CD4-positive, alpha-beta T cell treated with Interleukin-4 for 4 hours (primary cell): ENCODE data around the gene PAPPA.

Experiments used
- DNase-seq: peaks from one replicate; pipeline ENCODE4 v3.0.0-alpha.2; 2020

PAPPA gene

DNA sequence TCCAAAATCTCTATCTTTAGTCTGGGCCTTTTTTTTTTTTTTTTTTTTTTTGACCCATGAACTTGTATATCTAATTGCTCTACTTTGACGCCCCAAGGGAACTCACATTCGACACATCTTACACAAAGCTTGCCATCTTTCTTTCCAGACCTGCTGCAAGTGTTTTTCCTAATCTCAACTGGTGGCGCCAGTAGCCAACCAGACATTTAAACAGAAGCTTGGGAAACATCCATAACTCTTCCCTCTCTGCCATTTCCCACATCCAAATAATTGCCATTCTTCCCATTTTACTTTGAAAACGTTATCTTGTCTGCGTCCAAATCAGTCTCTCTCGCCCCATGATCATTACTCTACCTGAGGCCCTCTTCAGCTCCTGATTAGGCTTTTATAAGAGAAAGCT, 130.9 kb downstream of the PAPPA start:
- DNase-seq = no peak

DNA sequence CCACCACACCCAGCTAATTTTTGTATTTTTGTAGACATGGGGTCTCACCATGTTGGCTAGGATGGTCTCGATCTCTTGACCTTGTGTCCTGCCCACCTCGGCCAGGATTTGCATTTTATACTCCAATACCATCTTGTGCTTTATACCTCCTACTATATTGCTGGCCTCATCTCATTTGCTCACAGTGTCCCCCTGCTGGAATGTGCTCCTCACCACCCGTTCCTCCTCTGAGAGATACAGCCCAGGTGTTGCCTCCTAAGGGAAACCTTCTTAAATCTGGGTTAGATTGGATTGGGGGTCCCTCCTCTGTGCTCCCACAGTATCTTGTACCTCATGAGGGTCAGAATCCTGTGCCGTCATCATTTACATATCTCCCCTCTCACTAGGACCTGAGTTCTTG, 131.7 kb downstream of the PAPPA start:
- no peak for DNase-seq

DNA sequence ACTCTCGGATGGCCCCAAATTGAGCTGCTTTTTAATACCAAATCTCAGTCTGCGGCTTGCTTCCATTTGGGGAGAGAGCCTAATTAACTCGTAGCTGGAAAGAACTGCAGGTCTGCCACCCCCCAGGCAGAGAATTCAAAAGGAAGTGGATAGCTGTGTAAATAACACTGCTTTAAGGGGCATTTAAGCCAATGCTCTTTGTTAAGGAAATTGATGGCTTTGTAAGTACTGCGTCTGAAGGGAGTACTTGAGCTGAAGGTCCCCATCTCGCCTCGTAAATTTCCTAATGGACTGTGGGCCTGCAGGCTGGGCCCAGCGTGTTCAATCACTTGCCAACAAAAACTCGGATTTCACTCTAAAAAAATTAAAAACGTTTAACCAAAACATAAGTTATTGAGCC, 132.7 kb downstream of the PAPPA start:
- no peak for DNase-seq

DNA sequence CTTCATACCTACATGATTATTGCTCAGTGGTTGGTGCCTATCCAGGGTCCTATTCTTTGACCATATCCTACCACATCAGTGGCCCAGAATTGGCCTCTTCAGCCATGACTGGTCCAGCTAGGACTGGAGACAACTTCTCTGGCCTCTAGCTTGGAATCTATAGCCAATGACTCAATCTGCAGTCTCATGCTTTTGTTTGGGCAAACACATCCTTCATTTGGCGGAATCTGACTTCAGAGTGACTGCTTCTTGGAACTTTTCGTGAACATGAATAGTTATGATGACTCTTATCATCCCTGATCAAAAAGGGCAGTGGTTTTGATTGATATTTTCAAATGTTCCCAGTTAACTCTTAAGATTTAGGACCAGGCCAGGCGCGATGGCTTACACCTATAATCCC, 134.1 kb downstream of the PAPPA start:
- DNase-seq = no peak

DNA sequence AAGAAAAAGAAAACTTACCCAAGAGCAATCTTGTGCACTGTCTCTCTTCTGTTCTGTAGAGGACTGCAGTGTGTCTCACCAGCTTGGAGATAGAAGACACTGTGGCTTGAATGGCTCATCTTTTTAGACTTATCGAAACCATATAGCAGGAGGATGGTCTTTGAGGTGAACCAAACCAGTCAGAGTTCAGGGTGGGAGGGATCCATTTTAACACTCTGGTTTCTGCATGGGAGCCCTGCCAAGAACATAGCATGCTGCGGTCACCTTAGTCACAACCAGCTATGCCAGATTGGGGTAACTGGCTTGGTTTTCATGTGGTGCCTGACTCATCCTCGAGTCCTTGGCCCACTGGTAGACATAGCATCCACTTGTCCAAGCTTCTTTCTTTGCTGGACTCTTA, 135.1 kb downstream of the PAPPA start:
- DNase-seq = no peak

DNA sequence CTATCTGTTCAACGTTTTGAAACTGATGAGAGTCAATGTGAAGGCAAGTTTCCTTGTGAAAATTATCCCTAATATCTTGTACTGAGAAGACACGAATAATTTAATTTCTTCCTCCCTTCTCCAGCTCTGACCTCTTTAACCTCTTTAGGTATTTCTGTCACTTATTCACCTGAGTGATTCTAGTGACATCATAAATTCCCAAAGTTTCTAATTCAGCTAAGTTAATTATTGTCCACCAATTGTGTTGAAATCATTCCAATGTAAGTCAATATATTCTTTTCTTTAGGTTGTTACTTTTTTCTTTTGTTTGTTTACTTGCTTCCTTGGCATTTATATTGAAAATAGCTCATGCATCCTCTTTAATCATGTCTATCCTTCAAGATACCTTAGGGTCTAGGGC, 143.8 kb downstream of the PAPPA start:
- DNase-seq = no peak

DNA sequence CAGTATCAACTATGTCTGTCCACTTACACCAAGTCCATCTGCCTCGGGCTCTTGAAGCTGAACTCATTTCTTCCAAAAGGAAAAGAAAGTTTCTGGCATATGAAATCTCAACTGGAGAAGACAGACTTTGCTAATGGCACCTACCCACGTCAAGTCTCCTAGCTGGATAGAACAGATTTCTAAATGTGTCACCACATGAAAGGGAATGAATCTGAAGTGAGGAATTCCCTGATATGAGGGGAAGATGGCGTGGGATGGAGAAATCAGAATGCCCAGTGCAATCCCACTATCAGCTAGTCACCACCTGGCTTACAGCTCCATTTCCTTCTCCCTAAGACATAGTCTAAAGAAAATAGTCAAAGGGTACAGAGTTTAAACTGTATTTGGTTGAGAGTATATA, 144.7 kb downstream of the PAPPA start:
- no peak for DNase-seq

DNA sequence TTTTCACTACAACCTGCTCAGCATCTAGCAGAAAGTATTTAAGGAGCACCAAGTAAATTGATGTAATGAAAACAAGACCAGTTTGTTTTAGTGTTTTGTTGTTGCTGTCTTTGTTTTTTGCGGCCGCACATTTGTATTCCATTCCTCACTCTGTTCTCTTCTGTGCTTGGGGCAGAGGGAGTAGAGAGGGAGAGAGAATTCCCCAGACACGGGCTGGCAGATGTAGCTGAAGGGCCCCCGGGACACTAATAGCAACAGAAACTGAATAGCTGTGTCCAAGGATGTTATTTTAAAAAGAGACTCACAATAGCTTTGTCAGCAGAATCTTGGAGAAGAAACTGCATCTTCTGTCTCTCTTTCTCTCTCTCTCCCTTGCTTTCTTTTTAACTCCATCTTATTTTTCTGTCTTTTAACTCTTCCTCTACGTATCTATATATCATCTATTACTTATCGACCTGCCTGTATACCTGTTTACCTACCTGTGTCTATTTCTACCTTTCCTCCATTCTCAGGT, 145.3 kb downstream of the PAPPA start:
- DNase-seq = no peak

DNA sequence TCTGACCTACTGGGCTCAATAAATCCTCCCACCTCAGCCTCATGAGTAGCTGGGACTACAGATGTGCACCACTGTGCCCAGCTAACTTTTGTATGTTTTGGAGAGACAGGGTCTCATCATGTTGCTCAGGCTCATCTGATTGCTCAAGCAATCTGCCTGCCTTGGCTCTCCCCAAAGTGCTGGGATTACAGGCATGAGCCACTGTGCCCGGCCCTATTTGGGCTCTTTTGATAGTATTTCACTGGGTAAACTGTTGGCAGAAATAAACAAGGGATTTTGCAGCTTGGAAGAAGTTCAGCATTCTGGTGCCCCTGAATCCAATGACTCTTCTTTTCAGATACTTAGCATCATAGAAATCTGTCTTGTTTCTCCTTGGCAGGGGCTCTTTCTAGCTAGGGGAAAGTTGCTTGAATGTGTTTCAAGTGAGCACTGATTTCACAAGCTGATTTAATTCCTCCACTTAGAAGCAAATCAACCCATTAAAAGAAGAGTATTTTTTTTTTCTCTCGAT, 146.8 kb downstream of the PAPPA start:
- no peak for DNase-seq

DNA sequence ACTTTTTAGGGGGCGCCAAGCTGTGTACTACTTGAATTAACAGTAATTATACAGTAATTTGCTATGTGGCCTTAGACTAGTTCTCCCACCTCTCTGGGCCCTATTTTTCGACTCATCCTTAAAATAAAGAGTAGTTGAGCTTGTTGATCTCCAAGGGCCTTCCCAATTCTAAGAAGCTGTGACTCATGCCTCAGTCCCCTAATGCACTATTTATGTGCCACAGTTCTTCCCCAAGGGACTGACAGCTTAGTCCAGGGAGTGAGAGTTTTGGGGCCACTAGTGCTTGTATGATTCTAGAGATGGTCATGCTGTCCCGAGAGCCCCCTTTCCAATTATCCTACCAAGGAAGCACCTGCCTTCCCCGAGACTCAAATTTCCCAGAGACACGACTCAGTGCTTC, 149.7 kb downstream of the PAPPA start:
- no peak for DNase-seq

DNA sequence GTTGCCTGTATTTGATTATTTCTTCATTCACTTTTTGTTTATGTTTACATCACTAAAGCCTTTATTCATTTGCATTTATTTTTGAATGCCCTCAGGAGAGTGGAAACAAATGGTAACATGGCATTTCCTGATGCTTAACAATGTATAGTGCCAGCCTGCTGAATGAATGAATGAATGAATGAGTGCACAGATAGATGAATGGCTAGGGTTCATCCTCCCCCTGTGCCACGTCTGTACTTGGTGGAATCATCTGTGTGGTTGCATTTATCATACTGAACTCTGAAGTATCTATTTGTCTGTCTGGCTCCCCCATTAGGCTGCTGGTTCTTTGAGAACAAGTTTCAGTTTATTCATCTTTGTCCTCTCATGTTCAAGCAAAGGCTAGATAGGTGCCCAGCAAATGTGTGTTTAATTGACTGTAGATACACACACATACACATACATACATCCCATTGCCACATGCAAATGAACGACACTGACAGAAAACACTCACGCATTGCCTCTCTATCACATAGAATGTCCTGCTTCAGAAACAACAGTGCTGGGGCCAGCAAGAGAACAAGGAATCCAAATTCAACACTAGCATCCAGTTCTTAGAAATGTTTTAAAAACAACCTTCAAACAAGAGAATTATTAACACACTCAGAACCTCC, 150.4 kb downstream of the PAPPA start:
- DNase-seq = no peak

DNA sequence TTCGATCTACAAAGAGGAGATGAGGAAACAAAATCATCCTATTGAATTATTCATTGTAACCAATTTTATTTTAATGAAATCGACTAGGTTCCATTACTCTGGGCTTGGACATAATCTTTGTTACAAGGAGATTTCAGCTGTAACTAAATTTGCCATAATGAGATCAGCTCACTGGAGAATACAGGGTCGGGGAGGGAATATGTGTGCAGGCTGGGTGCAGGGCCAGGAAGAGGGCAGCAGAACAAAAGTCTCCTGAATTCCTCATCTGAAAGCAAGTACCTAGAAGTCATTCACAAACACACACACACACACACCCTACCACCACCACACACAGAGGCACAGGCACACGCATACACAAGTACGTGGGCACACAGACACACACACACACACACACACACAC, 151.2 kb downstream of the PAPPA start:
- DNase-seq = no peak

DNA sequence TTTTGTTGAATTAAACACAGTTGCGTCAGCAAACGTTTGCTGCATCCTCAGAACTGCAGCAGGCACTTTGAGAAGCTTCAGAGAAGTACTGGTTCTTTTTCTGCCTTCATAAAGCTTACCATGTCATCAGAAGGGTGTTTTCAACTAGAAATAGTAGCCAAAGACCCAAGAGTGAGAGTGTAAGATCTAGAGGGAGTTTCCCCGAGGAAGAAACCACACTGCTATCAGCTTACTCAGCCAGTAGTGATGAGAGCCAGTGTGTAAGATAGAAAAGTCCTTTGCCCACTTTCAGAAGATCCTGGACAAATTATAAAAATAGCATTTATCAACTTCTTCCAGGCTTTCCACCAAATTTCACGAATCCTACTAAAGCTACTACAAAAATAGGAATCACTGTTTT, 154.5 kb downstream of the PAPPA start:
- no peak for DNase-seq

DNA sequence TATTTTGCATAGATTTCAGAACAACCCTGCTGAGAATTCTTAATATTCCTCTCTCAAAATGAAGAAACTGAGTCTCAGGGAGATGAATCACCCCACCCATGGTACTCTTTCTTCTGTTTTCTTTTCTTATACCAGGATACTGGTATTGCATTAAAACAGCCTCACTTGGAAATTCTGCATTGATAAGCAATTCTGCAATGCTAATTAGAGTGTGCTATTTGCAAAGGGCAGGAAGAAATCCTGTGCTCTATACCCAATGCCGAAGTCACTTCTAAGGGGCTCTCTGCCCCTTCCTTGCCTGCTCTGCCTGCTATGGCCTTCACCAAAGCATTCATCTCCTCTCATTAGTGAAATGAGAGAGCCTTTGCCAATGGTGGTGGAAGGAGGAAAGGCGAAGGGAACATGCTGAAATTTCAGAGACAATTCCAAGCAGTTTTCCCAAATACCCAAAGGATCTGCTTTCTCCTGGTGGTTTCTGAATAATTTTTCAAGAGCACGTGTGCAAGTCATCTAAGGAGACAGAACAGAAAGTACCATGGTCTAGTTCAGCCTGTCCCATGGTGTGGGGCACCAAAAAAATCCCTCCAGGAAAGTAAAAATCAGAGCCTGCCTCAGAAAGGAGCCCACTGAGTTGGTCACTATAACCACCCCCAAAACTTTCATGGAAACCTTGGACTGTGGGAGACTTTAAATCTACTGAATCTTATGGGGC, 156.5 kb downstream of the PAPPA start:
- no peak for DNase-seq

DNA sequence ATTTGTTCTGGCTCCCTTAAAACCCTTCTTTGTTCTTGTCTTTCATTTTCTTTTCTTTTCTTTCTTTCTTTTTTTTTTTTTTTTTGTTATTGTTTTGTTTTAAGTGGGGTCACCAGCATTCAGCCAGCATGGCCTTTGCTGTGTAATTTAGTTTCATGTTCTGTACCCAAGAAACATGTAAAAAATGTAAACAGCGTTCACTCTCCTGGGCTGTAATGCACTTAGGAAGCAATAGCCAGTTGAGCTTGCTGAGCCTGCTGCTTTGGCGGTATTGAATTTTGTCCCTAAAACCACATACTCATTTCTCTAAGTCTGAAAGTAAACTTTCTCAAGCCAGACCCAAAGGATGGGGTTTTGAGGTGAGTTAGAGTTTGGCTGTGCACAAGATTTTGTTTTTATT, 158.6 kb downstream of the PAPPA start:
- DNase-seq = no peak

DNA sequence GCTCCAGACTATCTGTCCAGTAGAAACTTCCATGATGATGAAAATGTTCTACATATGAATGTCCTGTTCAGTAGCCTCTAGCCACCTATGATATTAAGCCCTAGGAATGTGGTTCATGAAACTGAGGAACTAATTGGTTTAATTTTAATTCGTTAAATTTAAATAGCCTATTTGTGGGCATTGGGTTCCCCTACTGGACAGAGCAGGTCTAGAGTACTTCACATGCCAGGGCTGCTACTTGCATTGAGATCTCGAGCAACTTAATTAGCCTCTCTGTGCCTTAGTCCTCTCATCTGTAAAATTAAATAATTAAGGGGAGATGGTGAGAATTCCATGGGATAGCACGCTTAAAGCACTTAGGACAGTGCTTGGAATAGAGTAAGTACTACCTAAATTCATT, 160.0 kb downstream of the PAPPA start:
- DNase-seq = no peak

DNA sequence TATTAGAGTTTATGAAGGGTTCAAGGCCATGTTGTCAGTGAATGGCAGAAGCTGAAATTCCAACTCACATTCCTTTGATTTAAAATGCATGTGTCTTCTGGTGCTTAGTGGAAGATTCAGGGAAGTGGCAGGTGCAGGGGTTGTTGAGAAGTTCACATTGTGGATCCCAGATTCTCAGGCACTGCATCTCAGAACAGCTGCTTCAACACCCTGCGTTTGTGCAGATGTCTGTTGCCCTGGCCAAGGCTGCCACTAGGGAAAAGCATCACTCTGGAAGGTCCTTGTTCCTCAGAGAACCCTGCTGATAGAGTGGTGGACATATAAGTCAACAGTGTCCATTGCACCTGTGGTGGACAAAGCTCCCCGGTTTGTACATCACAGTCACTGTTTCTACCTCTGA, 162.7 kb downstream of the PAPPA start:
- no peak for DNase-seq

DNA sequence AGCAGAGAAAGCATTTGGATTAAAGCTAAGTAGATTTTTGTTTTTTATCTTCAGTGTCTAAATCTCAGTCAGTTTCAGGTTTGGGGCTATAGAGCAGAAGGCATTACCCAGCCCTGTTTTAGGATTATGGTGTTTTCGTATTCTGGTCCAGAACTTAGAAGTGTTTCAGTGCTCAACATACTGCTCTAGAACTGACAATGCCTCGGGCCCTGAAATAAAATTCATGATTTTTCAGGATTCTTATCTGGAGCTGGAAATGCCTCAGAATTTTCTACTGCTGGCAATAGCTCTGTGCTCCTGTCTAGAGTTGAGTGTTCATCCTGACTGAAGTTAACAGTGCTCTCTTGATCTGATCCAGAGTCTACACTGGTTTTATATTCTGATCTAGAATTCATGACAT, 163.9 kb downstream of the PAPPA start:
- no peak for DNase-seq

DNA sequence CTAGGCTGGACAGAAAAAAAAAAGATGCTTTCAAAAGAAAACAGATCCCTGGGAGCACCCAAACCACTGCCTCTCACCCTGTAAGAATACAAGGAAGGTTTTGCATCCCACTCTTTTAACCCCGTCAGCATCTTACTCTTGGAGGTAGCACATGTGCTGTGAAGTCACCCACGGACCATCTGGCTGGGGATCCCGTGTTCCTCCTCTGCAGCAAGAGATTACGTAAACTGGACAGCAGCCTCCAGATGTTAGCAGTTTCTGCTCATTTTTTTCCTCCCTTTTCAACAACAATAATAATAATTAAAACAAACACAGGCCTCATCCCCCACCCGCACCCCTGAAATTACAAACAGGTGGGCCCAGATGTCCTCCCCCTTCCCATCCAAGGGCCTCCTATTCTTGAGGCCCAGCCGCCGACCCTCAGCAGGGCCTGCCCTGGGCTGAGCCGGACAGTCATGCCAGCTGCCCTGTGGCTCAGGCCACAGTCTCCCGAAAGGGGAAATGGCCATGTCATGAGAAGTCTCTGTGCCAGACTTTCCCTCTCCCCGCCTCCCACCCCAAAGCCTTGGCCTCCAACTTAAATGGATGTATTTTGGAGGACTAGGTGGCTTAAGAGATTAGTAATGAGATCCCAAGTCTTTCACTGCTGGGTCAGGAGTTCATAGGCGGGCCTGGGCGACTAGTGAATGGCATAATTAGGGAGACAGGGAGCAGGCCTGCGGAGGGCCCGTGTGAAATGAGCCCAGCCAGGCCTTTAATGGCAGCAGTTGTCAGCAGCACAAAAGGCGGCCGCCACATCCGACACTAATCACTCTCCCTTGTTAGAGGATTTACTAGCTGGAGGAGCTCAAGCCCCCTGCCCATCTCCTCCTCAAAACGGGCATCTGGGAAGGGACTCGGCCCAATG, 165.1 kb downstream of the PAPPA start:
- no peak for DNase-seq

DNA sequence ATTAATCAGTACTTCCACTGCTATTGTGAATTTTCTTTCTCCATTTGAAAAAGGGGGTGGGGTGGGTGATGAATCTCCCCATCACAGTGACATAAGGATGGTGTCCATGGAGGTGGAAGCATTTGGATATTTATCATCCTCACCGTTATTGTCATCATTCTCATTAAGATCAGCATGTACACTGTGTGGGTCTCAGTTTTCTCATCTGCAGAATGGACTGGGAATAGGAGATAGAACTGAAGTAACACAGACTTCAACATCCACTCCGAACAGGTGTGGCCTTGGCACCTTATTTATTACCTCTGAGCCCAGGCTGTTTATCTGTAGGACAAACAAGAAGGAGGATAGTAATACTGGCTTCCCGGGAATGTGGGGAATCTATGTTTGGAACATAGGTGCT, 165.9 kb downstream of the PAPPA start:
- DNase-seq = no peak

DNA sequence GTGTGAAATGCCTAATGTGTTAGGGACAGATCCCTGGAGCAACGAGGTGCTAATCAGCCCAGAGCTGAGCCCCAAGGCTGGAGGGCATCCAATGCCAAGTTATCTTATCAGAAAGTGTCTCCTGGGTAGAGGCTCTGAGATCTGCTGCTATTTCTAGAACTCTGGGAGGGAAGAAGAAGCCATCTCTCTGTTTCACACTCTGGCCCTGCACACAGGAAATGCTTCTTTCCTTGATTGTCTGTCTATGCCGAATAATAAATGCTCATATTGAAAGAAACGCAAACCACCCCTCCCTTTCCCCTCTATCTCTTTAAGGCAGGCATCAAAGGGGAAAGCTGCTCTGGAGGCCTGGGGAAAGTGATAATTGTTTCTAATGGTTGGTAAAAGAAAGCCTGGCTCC, 166.7 kb downstream of the PAPPA start:
- DNase-seq = no peak

DNA sequence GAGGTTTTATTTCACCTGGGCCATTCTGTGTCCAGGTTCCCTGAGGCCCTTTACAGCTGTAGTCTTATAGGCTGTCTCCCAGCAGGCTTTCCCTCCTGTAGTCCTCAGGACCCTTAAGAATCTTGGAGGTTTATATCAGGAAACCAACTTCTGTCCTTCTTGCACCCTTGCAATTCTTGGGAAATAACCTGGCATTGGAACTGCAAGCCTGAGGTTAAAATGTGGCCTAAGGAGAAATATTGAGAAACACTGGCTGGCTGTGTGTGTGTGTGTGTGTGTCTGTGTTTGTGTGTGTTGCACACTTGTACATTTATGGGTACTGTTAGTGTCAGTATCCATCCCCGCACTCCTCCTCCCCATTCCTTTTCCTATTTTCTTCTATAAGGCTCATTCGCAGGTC, 168.9 kb downstream of the PAPPA start:
- DNase-seq = no peak

DNA sequence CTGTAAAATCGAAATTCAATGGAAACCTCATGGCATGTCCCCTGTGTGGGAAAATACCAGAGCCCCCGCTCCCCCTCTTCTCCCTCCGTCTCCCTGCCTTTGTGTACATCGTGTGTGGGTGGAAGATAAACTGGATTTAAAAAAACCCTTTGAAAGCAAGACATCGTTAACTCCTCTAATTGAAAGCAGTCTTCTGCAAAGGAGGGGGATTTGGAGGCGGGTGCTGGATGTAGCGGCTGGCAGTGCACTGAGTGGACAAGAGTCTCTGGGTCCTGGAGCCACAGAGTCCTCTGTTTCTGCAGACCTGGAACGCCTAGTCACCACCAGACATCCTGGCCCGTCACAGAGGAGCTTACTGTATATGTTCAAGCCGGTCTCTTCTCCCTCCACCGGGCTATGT, 169.4 kb downstream of the PAPPA start:
- DNase-seq = no peak

DNA sequence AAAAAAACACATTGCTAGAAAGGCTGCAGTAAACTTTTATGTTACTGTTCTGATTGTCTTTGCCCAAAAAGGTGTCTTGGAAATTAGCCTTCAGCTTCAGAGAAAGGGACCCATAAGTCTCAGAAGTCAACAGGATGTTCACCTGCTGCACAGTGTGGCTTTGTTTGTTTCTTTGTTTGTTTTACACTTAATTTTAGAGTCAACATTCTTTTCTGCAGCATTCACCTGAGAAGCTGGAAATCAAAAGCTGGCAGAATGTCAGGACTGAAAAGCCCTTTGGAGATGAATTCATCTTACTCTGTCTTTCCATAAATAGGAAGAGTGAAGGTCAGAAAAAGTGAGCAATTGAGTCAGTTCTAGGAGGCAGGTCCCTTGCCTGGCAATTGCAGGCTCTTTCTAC, 170.0 kb downstream of the PAPPA start:
- DNase-seq = no peak
